Prostate gland (tissue), 2 donors: ENCODE results near the gene CREB5. TPM values are rescaled to one million over a fixed set of nuclear protein-coding genes. Genes with fewer than 3 reads are reported as not detected.

Source experiments
- DNase-seq: peaks from one replicate; pipeline ENCODE4 v3.0.0-alpha.2; 2019; ENCODE audit warnings: low spot score
- H3K27ac ChIP-seq, 2 donors: fragments of 200-600 bp; sonication (generic); 2 replicates each; pipeline ENCODE4 v1.5.1; 2017 to 2019
- H3K27me3 ChIP-seq: fragments of 200-600 bp; sonication (generic); replicated peaks from 2 replicates; pipeline ENCODE4 v1.5.1; 2019; ENCODE audit not compliant: insufficient read depth
- H3K36me3 ChIP-seq, 2 donors: fragments of 200-600 bp; sonication (generic); 1 replicate in 1 of 2; 2 replicates in 1 of 2; pipeline versions ENCODE4 v1.5.1 to v1.8.1; 2017 to 2019
- H3K4me1 ChIP-seq: fragments of 200-600 bp; sonication (generic); replicated peaks from 2 replicates; pipeline ENCODE4 v1.5.1; 2019
- H3K4me3 ChIP-seq, 2 donors: fragments of 200-600 bp; sonication (generic); 2 replicates each; pipeline ENCODE4 v1.5.1; 2017 to 2019
- H3K9me3 ChIP-seq: fragments of 200-600 bp; sonication (generic); 2 replicates; pipeline ENCODE4 v1.5.1; 2017
- POLR2A ChIP-seq: fragments of 450-650 bp; IDR thresholded peaks from one replicate; pipeline ENCODE4 v1.6.1; 2016; ENCODE audit warnings: antibody characterized with exemption, mild to moderate bottlenecking
- POLR2AphosphoS5 ChIP-seq: sonication (generic); formaldehyde crosslinking; IDR thresholded peaks from one replicate; pipeline ENCODE4 v1.6.1; 2017; ENCODE audit warnings: antibody characterized with exemption
- WGBS: methylation state at CpG from one replicate; pipeline ENCODE4 v1.1.5; 2018; 5-methylcytosine and 5-hydroxymethylcytosine counted together
- intact Hi-C: fragments of 100-400 bp; cut with DNase I; formaldehyde crosslinking; loops from one replicate; pipeline ENCODE4 v1.14.2; 2022
- total RNA-seq, 2 donors: library from RNA; depleted of rRNA; stranded (reverse); fragments of >200 nt; gene quantifications; one replicate each; pipeline ENCODE4 v1.1.0, GENCODE V29; 2016
- TF ChIP-seq, protein P1 (sequence below), 4 experiments: fragments of 200-600 bp in 2 of 4; fragments of 450-650 bp in 2 of 4; sonication (generic) in 2 of 4; IDR thresholded peaks; 1 replicate in 3 of 4; 2 replicates in 1 of 4; pipeline ENCODE4 v1.5.1; 2016 to 2019; ENCODE audit warnings: antibody characterized with exemption in 4 of 4, mild to moderate bottlenecking in 2 of 4, moderate library complexity in 2 of 4

Gene CREB5
- total RNA-seq, 2 donors from 2014 or later = 0.46 to 3.4 TPM

DNA sequence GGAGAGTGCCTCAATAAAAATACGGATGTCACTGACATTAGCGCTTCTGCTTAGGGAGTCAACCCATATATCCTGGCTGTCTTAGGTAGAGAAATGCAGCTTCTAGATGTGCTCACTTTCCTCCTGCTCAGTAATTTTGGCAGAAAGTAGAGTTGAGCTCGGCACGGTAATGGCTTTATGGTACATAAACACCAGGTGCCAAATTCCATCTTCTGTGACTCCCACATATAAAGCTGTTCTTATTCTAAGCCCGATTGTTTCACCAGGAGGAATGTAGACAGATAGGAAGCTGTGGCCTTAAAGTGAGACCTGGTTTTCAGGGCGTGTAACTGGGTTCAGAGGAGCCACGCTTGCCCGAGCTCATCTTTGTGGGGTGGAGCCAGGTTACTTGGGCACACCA, 143.7 kb downstream of the CREB5 start:
- Histone ChIP-seq H3K4me1 (no peaks in the 10 kb centered on the region), H3K27me3 (no peaks in the 10 kb centered on the region), H3K4me3 (no peak overlapping the region), H3K27ac (no peak overlapping the region), H3K9me3 (no peaks in the 10 kb centered on the region), H3K36me3 (no peaks in the 10 kb centered on the region)
- TF ChIP-seq POLR2A (no peak), POLR2AphosphoS5 (no peak)
- TF ChIP-seq, protein P1, sequence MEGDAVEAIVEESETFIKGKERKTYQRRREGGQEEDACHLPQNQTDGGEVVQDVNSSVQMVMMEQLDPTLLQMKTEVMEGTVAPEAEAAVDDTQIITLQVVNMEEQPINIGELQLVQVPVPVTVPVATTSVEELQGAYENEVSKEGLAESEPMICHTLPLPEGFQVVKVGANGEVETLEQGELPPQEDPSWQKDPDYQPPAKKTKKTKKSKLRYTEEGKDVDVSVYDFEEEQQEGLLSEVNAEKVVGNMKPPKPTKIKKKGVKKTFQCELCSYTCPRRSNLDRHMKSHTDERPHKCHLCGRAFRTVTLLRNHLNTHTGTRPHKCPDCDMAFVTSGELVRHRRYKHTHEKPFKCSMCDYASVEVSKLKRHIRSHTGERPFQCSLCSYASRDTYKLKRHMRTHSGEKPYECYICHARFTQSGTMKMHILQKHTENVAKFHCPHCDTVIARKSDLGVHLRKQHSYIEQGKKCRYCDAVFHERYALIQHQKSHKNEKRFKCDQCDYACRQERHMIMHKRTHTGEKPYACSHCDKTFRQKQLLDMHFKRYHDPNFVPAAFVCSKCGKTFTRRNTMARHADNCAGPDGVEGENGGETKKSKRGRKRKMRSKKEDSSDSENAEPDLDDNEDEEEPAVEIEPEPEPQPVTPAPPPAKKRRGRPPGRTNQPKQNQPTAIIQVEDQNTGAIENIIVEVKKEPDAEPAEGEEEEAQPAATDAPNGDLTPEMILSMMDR (IDR thresholded peaks at IDR 0.05) = no peak
- intact Hi-C loops = no loop called here
- no peak for DNase-seq
- WGBS = 49% methylated on average over 8 of the region's 8 CpGs

DNA sequence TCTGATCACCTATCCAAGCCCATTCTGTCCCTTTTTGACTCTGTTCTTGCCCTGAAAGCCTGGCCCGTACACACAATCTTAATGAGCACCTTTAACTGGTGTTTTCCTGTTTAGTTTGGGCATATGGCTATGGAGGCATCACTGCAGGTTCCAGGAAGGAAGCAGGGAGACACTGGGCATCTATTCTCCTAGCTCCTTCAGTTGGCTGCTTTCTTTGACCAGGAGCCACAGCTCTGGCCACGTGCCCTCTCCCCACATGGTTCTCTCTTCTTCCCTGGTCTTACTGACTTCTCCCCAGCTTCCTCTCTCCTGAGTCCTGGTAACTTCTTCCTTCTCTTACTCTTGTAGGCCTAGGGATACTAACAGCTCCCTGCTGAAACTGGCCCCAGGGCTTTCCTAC, 144.4 kb downstream of the CREB5 start:
- Histone ChIP-seq H3K27ac (no peak overlapping the region), H3K36me3 (no peaks in the 10 kb centered on the region), H3K9me3 (no peaks in the 10 kb centered on the region), H3K4me3 (no peak overlapping the region), H3K27me3 (no peaks in the 10 kb centered on the region), H3K4me1 (no peaks in the 10 kb centered on the region)
- WGBS = 85% methylated on average over 2 of the region's 2 CpGs
- DNase-seq = no peak
- TF ChIP-seq POLR2AphosphoS5 (no peak), POLR2A (no peak)
- TF ChIP-seq, protein P1 (IDR thresholded peaks at IDR 0.05) = no peak
- intact Hi-C loops = no loop called here

DNA sequence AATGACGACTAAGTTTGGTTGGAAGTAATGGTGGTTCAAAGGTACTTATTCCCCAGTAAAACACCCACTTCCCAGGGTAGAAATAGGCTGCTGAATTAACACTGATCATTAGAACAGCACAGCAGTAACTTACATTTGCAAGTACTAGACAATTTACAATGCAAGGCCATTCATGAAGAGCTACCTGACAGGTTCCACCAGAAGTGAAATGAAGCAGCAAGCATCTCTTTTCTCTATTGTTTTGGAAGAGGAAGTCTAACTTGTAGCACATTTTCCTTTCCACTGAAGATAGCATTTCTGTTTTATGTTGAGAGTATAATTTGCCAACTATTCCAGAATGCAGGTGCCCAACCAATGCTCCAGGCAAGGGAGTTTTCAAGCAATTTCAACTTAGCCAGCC, 145.9 kb downstream of the CREB5 start:
- H3K9me3 ChIP-seq = no peaks in the 10 kb centered on the region
- no peaks in the 10 kb centered on the region for H3K27me3 ChIP-seq
- TF ChIP-seq POLR2AphosphoS5 = peak; percentile 36
- TF ChIP-seq, protein P1 (IDR thresholded peaks at IDR 0.05) = no peak
- no peak for TF ChIP-seq POLR2A
- peak; percentile 31 for DNase-seq
- H3K4me3 ChIP-seq = no peak overlapping the region
- intact Hi-C loops = no loop called here
- H3K27ac ChIP-seq = no peak overlapping the region
- no peaks in the 10 kb centered on the region for H3K36me3 ChIP-seq
- WGBS = 56% methylated on average over 1 of the region's 1 CpG
- no peaks in the 10 kb centered on the region for H3K4me1 ChIP-seq

DNA sequence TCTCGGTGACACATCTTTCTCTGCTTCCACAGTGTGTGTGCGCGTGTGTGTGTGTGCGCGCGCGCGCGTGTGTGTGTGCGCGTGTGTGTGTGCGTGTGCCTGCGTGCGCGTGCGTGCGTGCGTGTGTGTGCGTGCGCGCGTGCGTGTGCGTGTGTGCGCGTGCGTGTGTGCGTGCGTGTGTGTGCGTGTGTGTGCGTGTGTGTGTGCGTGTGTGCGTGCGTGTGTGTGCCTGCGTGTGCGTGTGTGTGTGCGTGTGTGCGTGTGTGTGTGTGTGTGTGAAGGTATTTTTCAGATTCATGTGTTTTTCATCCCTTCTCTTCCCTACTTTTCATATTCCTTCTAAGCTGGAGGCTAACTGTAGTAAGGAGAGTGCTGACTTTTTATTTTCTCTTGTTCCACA, 148.4 kb downstream of the CREB5 start:
- Histone ChIP-seq H3K4me3 (no peak overlapping the region), H3K4me1 (no peaks in the 10 kb centered on the region), H3K27ac (no peak overlapping the region), H3K9me3 (no peaks in the 10 kb centered on the region), H3K27me3 (no peaks in the 10 kb centered on the region), H3K36me3 (no peaks in the 10 kb centered on the region)
- DNase-seq = no peak
- TF ChIP-seq POLR2A = no peak
- TF ChIP-seq, protein P1 (IDR thresholded peaks at IDR 0.05) = no peak
- no peak for TF ChIP-seq POLR2AphosphoS5
- intact Hi-C loops = no loop called here
- 80% methylated on average over 38 of the region's 38 CpGs for WGBS

DNA sequence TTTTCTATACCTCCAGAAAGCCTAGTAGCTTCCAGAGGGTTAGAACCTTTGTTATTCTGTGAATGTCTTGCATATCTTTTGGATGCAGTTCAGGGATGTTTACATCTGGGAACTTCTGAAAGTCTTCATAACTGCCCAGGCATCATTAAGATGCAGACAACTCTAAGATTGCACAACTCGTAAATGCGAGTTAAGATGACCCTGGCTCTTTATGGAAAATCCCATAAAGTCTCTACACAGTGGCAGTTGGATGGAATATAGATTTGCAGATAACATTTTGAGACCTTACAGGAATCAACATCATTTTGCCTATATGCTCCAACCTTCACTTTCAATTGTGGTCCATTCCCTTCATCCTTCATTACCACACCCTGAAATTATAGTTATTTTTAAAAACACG, 151.7 kb downstream of the CREB5 start:
- 89% methylated on average over 3 of the region's 3 CpGs for WGBS
- H3K36me3 ChIP-seq = no peaks in the 10 kb centered on the region
- H3K4me1 ChIP-seq = no peaks in the 10 kb centered on the region
- H3K27ac ChIP-seq = no peak overlapping the region
- no peak for DNase-seq
- no peaks in the 10 kb centered on the region for H3K27me3 ChIP-seq
- H3K4me3 ChIP-seq = no peak overlapping the region
- intact Hi-C loops = no loop called here
- H3K9me3 ChIP-seq = no peaks in the 10 kb centered on the region
- TF ChIP-seq POLR2A = no peak
- no peak for TF ChIP-seq POLR2AphosphoS5
- TF ChIP-seq, protein P1 (IDR thresholded peaks at IDR 0.05) = no peak
